ENCODE results near the gene PRDM16.

DNA sequence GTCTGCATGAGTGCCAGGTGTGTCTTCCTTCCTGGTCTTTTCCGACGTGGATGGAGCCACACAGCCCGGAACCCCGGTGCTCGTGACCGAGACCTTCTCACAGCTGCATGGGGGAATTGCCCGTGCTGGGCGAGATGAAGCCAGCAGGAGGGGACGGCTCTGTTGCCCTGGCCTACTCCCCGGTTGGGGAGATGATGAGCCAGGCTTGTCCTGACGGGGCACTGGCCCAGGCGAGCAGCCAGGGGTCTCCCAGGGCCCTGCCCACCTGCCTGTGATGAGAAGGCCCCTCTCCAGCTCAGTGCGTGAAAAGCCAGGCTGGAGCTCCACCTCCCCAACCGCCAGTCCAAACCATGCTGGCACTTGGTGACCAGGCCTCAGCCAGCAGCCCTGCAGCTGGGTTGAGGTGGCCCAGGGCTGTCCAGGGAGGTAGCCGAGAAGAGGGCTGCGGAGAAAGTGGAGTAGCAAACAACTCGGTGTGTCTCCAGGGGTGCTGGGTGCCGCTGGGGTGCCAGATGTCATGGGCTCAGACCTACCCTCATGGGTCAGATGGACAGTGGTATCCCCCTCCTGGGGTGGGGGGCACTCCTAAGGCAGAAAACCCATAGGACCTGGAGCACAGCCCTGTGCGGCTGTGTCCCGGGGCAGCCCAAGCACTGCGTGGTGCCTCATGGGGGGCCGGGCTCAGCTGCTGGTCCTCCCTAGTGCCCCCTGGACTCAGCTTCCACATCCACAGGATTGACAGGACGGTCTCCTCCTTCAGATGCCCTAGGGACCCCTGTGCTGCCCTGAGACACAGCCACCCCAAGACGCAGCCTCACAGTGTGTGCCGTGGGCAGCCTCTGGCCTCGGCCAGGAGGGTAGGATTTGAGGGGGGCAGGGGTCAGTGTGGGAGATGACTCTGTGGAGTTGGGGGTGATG, 26.1 kb downstream of the PRDM16 start:
- TF ChIP-seq, protein P1, sequence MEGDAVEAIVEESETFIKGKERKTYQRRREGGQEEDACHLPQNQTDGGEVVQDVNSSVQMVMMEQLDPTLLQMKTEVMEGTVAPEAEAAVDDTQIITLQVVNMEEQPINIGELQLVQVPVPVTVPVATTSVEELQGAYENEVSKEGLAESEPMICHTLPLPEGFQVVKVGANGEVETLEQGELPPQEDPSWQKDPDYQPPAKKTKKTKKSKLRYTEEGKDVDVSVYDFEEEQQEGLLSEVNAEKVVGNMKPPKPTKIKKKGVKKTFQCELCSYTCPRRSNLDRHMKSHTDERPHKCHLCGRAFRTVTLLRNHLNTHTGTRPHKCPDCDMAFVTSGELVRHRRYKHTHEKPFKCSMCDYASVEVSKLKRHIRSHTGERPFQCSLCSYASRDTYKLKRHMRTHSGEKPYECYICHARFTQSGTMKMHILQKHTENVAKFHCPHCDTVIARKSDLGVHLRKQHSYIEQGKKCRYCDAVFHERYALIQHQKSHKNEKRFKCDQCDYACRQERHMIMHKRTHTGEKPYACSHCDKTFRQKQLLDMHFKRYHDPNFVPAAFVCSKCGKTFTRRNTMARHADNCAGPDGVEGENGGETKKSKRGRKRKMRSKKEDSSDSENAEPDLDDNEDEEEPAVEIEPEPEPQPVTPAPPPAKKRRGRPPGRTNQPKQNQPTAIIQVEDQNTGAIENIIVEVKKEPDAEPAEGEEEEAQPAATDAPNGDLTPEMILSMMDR (IDR thresholded peaks at IDR 0.05): no peak
- TF ChIP-seq ELF1 (IDR thresholded peaks at IDR 0.05) (no peak), GABPA (IDR thresholded peaks at IDR 0.05; ENCODE audit: low read depth) (no peak), SMC3 (IDR thresholded peaks at IDR 0.05; ENCODE audit: low read depth, low read length) (no peak)

Data from SK-N-SH (cell line).